Measurements from ENCODE around the gene TRMT11. TPM values are rescaled to one million over a fixed set of nuclear protein-coding genes. Genes with fewer than 3 reads are reported as not detected.
"Not testable (repeated sequence)": the region's sequence is repeated elsewhere in the genome, so short reads cannot be mapped to it uniquely, and the experiment has no call there.

The TRMT11 gene
- polyA plus RNA-seq (ENCODE audit: insufficient read length in 4 of 4) = 10 to 100 TPM; 29.5 to 34.0 (median 32.0) TPM

DNA sequence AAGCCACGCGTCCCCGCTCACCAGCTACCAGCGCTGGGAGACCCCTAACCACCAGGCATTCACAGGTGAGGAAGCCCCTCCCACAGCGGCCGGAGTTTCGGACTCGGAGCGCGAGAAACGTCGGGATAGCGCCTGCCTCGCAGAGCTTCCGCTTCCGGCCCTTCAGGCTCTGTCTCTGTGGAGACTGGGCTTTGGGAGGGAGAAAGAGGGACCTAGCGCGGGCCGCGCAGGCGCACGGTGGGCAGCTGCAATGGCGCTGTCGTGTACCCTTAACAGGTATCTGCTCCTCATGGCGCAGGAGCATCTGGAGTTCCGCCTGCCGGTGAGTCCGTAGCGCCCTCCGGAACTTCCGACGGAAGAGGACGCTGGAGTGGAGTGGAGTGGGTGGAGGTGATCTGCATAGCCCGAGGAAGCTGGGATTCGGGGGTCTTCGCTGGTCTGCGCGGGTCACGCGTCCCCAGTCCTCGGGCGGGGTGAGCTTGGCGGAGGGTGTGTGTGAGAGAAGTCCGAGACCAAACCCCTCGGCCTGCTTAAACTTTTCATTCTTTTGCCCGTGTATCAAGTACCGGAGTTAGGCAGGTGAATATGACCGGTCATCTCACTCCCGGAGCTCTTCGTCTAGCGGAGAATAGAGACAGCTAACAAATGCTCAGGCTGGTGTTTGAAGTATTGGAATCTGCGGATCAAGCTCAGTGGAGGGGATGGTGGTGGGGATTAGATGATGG is at the start of gene TRMT11:
Gene TRMT11, plus strand, starts transcription at position 240 of the 725 bp plus-strand sequence. Its CDS starts 11 bp downstream, at position 251.
- peak; percentile 81 to 84 (median 82) for DNase-seq (ENCODE audit: low read depth in 4 of 4, low spot score in 3 of 4)

DNA sequence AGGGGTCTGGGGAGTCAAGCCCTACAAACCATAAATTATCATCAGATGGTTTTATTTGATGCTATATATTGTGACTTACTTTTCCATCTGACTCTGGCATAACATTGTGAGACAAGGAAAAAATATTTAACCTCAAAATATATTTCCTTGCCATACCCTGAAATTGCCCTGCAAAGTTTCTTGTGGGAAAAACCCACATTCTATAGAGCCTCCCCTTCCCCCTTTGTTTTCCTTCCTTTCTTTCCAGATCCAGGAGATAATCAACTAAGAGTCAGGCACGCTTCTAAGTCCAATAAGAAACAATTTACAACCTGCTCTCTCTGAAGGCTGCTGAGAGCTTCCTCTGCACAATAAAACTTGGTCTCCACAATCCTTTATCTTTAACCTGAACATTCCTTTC is 47.3 kb upstream of the TRMT11 start:
- no peak for DNase-seq (ENCODE audit: low read depth in 4 of 4, low spot score in 3 of 4)

- DNase-seq (ENCODE audit: low read depth in 4 of 4, low spot score in 3 of 4) = no peak
Measured at GRCh38 chr6:125939791-125940190, 46.5 kb upstream of the TRMT11 start.

- DNase-seq (ENCODE audit: low read depth in 4 of 4, low spot score in 3 of 4) = no peak
Measured at GRCh38 chr6:125940247-125941041, 45.9 kb upstream of the TRMT11 start.

DNA sequence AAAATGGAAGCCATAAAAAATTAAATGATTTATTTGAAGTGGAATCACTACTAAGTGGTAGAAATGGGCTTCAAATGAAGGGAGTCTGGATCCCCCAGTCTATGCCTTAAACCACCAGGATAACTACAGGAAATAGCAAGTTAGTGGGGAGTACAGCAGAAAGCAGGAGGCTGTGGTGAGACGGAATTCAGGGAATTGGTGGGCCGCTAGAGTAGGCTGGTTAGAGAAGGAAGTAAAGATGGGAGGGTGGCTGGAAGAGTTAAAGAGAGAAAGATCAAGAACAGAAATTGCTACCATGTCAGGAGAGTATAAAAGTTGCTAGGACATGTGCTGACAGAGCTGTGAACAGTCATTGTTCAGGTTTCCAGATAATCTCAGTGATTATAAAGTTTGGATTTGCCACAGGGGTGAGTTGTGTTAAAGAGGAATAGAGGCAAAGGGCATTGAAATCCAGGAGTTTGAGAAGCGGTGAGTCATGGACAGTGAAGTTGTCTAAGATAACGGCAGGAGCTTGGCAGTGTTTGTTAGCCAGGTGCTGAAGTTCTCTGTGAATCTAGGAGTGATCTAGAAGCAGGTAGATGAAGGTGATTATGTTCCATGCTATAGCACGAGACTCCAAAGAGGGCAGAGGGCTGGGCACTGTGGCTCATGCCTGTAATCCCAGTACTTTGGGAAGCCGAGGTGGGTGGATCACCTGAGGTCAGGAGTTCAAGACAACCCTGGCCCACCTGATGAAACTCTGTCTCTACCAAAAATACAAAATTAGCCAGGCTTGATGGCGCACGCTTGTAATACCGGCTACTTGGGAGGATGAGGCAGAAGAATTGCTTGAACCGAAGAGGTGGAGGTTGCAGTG is 43.4 kb upstream of the TRMT11 start:
- DNase-seq (ENCODE audit: low read depth in 4 of 4, low spot score in 3 of 4) = no peak

- DNase-seq (ENCODE audit: low read depth in 4 of 4, low spot score in 3 of 4) = no peak
Measured at GRCh38 chr6:125943528-125944433, 42.6 kb upstream of the TRMT11 start.

- peak in 3 of 4 donors; percentile 18 to 41 (median 33) for DNase-seq (ENCODE audit: low read depth in 4 of 4, low spot score in 3 of 4)
Measured at GRCh38 chr6:125944434-125944816, 41.9 kb upstream of the TRMT11 start.

GRCh38 chr6:125944896-125945295 is 41.4 kb upstream of the TRMT11 start:
- DNase-seq (ENCODE audit: low read depth in 4 of 4, low spot score in 3 of 4) = no peak

GRCh38 chr6:125945378-125946141 is 40.8 kb upstream of the TRMT11 start:
- DNase-seq (ENCODE audit: low read depth in 4 of 4, low spot score in 3 of 4) = no peak

- no peak for DNase-seq (ENCODE audit: low read depth in 4 of 4, low spot score in 3 of 4)
Measured at GRCh38 chr6:125947615-125948014, 38.7 kb upstream of the TRMT11 start.

GRCh38 chr6:125948455-125948854 is 37.9 kb upstream of the TRMT11 start:
- no peak for DNase-seq (ENCODE audit: low read depth in 4 of 4, low spot score in 3 of 4)

DNA sequence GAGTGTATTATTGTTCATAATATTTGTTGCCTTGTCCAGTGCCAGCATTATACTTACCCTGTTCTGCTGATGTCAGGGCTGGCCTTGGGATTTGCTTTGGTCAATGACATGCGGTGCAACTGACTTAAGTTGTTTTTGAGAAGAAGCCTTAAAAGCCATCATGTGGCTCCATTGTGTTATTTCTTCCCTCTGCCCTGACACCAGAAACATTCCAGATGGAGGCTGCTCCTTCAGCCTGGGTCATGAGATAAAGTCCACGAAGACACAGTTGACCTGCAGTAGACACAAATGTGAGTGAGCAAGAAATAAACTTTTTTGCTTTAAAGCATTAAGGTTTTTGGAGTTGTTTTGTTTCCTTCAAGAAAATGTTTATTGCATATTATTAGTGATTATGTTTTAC is 37.3 kb upstream of the TRMT11 start:
- no peak for DNase-seq (ENCODE audit: low read depth in 4 of 4, low spot score in 3 of 4)

DNA sequence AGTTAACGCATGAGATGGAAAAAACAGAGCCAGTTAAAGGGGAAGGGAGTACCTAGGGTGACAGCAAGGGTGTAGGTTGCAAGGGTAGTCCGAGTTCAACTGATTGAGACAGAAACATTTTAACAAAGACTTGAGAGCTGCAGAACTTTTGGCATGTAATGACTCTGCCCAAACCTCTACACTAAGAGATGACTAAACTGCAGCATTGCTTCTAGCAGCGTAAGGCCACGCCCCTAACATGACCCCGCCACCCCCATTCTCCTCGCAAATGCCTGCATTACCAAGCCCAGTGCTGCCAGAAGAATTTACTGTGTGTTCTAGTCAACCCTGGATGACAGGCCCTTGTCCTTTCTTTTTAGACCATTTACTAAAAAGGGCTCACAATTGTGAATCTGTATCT is 36.0 kb upstream of the TRMT11 start:
- no peak for DNase-seq (ENCODE audit: low read depth in 4 of 4, low spot score in 3 of 4)

GRCh38 chr6:125950716-125951115 is 35.6 kb upstream of the TRMT11 start:
- DNase-seq (ENCODE audit: low read depth in 4 of 4, low spot score in 3 of 4) = not testable (repeated sequence)

- no peak for DNase-seq (ENCODE audit: low read depth in 4 of 4, low spot score in 3 of 4)
Measured at GRCh38 chr6:125951323-125951722, 35.0 kb upstream of the TRMT11 start.

- no peak for DNase-seq (ENCODE audit: low read depth in 4 of 4, low spot score in 3 of 4)
Measured at GRCh38 chr6:125952764-125953501, 33.4 kb upstream of the TRMT11 start.

- no peak for DNase-seq (ENCODE audit: low read depth in 4 of 4, low spot score in 3 of 4)
Measured at GRCh38 chr6:125953502-125953875, 32.9 kb upstream of the TRMT11 start.

DNA sequence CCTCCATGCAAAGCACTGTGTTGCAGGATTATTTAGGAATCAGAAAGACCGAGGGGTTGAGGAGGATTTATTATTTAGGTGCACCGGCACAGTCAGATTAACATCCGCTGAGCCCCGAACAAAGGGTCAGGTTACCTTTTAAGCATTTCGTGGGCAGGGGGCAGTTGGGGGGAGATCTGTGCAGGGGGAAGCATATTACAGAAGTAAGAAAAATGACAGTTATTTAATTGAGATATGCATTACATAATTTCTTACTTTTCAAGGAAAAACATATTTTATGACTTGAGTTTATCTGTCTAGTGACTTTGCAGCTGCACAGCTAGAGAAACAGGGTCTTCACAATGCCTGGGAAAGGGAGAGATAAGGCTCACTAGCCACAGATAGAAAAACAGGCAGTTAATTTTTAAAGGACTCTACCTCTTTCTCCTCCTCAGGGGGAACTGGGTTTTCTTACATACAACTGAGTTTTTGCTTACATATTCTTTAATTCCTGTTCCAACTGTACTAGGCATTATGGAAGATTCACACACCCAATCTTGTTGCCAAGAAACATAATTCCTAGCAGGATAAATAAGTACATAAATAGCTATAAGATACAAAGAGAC is 31.5 kb upstream of the TRMT11 start:
- DNase-seq (ENCODE audit: low read depth in 4 of 4, low spot score in 3 of 4) = no peak
